Liver (tissue), 9 donors: ENCODE measurements around the gene WDR7. TPM values are rescaled to one million over a fixed set of nuclear protein-coding genes. Genes with fewer than 3 reads are reported as not detected.

Experiments used
- DNase-seq: peaks from one replicate; pipeline ENCODE4 v3.0.0-alpha.2; 2017; ENCODE audit warnings: low spot score
- H3K27ac ChIP-seq, 2 donors: one replicate each; pipeline ENCODE4 v1.7.0; 2013; ENCODE audit warnings: inconsistent platforms in 2 of 2, low read length in 2 of 2, control low read depth in 1 of 2, low read depth in 1 of 2, mild to moderate bottlenecking in 1 of 2
- H3K27me3 ChIP-seq, 4 donors: one replicate each; pipeline versions ENCODE4 v1.6.1 to v1.7.0; 2013; ENCODE audit warnings: low read length in 3 of 4, inconsistent platforms in 1 of 4, mild to moderate bottlenecking in 1 of 4, moderate library complexity in 1 of 4; ENCODE audit not compliant: control insufficient read depth in 4 of 4, insufficient read depth in 4 of 4
- H3K36me3 ChIP-seq, 4 donors: one replicate each; pipeline versions ENCODE4 v1.6.1 to v1.7.0; 2013; ENCODE audit warnings: low read length in 3 of 4, mild to moderate bottlenecking in 3 of 4, low read depth in 1 of 4, moderate library complexity in 1 of 4; ENCODE audit not compliant: control insufficient read depth in 4 of 4, insufficient read depth in 3 of 4
- H3K4me1 ChIP-seq, 4 donors: one replicate each; pipeline versions ENCODE4 v1.6.1 to v1.7.0; 2013; ENCODE audit warnings: low read length in 3 of 4, mild to moderate bottlenecking in 3 of 4, moderate library complexity in 1 of 4; ENCODE audit not compliant: control insufficient read depth in 4 of 4, insufficient read depth in 4 of 4
- H3K4me3 ChIP-seq, 3 donors: one replicate each; pipeline versions ENCODE4 v1.6.1 to v1.7.0; 2013; ENCODE audit warnings: low read length in 3 of 3, control low read depth in 1 of 3, low read depth in 1 of 3, mild to moderate bottlenecking in 1 of 3
- H3K9ac ChIP-seq, 2 donors: one replicate each; pipeline ENCODE4 v1.7.0; 2013; ENCODE audit warnings: low read length in 2 of 2, mild to moderate bottlenecking in 2 of 2, moderate library complexity in 2 of 2, control low read depth in 1 of 2, low read depth in 1 of 2
- H3K9me3 ChIP-seq, 4 donors: one replicate each; pipeline versions ENCODE4 v1.6.1 to v1.7.0; 2013; ENCODE audit warnings: low read length in 3 of 4; ENCODE audit not compliant: control insufficient read depth in 4 of 4
- EGR1 ChIP-seq, 2 donors: IDR thresholded peaks; 2 replicates each; pipeline ENCODE4 v1.6.1; 2016 to 2018; ENCODE audit warnings: antibody characterized with exemption in 2 of 2, low read depth in 2 of 2
- FOXA2 ChIP-seq: IDR thresholded peaks from 2 replicates; pipeline ENCODE4 v1.6.1; 2016; ENCODE audit warnings: antibody characterized with exemption
- HNF4A ChIP-seq, 2 donors: conservative IDR thresholded peaks; 2 replicates each; pipeline ENCODE4 v1.6.1; 2016; ENCODE audit warnings: antibody characterized with exemption in 2 of 2, mild to moderate bottlenecking in 2 of 2
- JUND ChIP-seq, 2 donors: IDR thresholded peaks; 2 replicates each; pipeline ENCODE4 v1.6.1; 2016; ENCODE audit warnings: antibody characterized with exemption in 2 of 2
- RAD21 ChIP-seq, 2 donors: IDR thresholded peaks; 2 replicates each; pipeline ENCODE4 v1.6.1; 2016; ENCODE audit warnings: antibody characterized with exemption in 2 of 2, mild to moderate bottlenecking in 2 of 2
- RXRA ChIP-seq, 2 donors: IDR thresholded peaks; 2 replicates each; pipeline ENCODE4 v1.6.1; 2017 to 2018; ENCODE audit warnings: antibody characterized with exemption in 2 of 2, mild to moderate bottlenecking in 1 of 2
- SP1 ChIP-seq: IDR thresholded peaks from 2 replicates; pipeline ENCODE4 v1.6.1; 2018; ENCODE audit warnings: antibody characterized with exemption, mild to moderate bottlenecking
- TAF1 ChIP-seq: conservative IDR thresholded peaks from 2 replicates; pipeline ENCODE4 v1.6.1; 2016; ENCODE audit warnings: antibody characterized with exemption, mild to moderate bottlenecking
- WGBS: extraction: QIAGEN DNeasy Blood & Tissue Kit; methylation state at CpG from one replicate; pipeline ENCODE4 v1.1.7; 2013; 5-methylcytosine and 5-hydroxymethylcytosine counted together
- polyA plus RNA-seq, 2 donors: library from polyadenylated mRNA; stranded (reverse) in 1 of 2; unstranded in 1 of 2; fragments of 200-250 nt in 1 of 2; fragments of >200 nt in 1 of 2; fragmentation: Nextera tagmentation in 1 of 2; extraction: Ambion mirVana in 1 of 2; gene quantifications; one replicate each; pipeline versions ENCODE4 v1.2.1 to v1.2.3, GENCODE V29; 2013 to 2015
- total RNA-seq, 2 donors: library from RNA; depleted of rRNA; stranded (reverse); fragments of >200 nt; gene quantifications; one replicate each; pipeline ENCODE4 v1.2.3, GENCODE V29; 2014
- TF ChIP-seq, protein P1 (sequence below): IDR thresholded peaks from 2 replicates; pipeline ENCODE4 v1.6.1; 2016; ENCODE audit warnings: antibody characterized with exemption
- TF ChIP-seq, protein P2 (sequence below): IDR thresholded peaks from 2 replicates; pipeline ENCODE4 v1.6.1; 2016; ENCODE audit warnings: antibody characterized with exemption, mild to moderate bottlenecking
- TF ChIP-seq, protein P3 (sequence below): IDR thresholded peaks from 2 replicates; pipeline ENCODE4 v1.6.1; 2016; ENCODE audit warnings: antibody characterized with exemption
- donor health status: healthy.
- donor health status: healthy.
- donor health status: healthy.
- donor health status: healthy.
- donor health status: healthy.

WDR7 gene
- total and polyA plus RNA-seq, 4 donors, result 4.5 to 26.6 (median 13.2) TPM

DNA sequence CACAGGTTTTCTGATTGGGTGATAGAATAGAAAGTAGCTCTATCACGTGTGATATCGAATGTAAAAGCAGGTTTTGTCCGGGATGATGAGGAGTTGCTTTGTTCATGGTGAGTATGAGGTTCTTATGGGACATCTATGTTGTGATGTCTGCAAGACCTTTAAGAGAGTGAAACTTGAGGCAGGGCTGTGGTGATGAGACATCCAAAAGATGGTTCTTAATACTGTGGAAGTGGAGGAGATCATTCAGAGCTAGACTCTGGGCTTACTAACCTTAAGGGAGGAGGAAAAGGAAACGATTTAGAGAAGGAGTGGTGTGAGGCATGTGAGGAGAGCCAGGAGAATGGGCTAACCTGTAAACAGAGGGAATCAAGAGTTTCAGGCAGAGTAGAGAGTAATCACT lies 92.0 kb downstream of the WDR7 start:
- H3K36me3 ChIP-seq, result peaks cover 0 to 2% (median 0%) of the 10 kb centered on the region in 4 donors
- H3K9me3 ChIP-seq, result no peaks in the 10 kb centered on the region
- no peak overlapping the region for H3K27ac ChIP-seq
- H3K4me1 ChIP-seq, result no peaks in the 10 kb centered on the region
- H3K9ac ChIP-seq, result no peak overlapping the region
- 91% methylated on average over 4 of the region's 4 CpGs for WGBS
- no peak for TF ChIP-seq EGR1 (IDR thresholded peaks at IDR 0.05; ENCODE audit: low read depth in 2 of 2)
- TF ChIP-seq, protein P1, sequence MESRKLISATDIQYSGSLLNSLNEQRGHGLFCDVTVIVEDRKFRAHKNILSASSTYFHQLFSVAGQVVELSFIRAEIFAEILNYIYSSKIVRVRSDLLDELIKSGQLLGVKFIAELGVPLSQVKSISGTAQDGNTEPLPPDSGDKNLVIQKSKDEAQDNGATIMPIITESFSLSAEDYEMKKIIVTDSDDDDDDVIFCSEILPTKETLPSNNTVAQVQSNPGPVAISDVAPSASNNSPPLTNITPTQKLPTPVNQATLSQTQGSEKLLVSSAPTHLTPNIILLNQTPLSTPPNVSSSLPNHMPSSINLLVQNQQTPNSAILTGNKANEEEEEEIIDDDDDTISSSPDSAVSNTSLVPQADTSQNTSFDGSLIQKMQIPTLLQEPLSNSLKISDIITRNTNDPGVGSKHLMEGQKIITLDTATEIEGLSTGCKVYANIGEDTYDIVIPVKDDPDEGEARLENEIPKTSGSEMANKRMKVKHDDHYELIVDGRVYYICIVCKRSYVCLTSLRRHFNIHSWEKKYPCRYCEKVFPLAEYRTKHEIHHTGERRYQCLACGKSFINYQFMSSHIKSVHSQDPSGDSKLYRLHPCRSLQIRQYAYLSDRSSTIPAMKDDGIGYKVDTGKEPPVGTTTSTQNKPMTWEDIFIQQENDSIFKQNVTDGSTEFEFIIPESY, result no peak
- TF ChIP-seq, protein P2, sequence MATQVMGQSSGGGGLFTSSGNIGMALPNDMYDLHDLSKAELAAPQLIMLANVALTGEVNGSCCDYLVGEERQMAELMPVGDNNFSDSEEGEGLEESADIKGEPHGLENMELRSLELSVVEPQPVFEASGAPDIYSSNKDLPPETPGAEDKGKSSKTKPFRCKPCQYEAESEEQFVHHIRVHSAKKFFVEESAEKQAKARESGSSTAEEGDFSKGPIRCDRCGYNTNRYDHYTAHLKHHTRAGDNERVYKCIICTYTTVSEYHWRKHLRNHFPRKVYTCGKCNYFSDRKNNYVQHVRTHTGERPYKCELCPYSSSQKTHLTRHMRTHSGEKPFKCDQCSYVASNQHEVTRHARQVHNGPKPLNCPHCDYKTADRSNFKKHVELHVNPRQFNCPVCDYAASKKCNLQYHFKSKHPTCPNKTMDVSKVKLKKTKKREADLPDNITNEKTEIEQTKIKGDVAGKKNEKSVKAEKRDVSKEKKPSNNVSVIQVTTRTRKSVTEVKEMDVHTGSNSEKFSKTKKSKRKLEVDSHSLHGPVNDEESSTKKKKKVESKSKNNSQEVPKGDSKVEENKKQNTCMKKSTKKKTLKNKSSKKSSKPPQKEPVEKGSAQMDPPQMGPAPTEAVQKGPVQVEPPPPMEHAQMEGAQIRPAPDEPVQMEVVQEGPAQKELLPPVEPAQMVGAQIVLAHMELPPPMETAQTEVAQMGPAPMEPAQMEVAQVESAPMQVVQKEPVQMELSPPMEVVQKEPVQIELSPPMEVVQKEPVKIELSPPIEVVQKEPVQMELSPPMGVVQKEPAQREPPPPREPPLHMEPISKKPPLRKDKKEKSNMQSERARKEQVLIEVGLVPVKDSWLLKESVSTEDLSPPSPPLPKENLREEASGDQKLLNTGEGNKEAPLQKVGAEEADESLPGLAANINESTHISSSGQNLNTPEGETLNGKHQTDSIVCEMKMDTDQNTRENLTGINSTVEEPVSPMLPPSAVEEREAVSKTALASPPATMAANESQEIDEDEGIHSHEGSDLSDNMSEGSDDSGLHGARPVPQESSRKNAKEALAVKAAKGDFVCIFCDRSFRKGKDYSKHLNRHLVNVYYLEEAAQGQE, result no peak
- TF ChIP-seq, protein P3, sequence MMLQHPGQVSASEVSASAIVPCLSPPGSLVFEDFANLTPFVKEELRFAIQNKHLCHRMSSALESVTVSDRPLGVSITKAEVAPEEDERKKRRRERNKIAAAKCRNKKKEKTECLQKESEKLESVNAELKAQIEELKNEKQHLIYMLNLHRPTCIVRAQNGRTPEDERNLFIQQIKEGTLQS, result no peak
- H3K4me3 ChIP-seq, result no peak overlapping the region
- no peak for DNase-seq
- no peaks in the 10 kb centered on the region for H3K27me3 ChIP-seq

DNA sequence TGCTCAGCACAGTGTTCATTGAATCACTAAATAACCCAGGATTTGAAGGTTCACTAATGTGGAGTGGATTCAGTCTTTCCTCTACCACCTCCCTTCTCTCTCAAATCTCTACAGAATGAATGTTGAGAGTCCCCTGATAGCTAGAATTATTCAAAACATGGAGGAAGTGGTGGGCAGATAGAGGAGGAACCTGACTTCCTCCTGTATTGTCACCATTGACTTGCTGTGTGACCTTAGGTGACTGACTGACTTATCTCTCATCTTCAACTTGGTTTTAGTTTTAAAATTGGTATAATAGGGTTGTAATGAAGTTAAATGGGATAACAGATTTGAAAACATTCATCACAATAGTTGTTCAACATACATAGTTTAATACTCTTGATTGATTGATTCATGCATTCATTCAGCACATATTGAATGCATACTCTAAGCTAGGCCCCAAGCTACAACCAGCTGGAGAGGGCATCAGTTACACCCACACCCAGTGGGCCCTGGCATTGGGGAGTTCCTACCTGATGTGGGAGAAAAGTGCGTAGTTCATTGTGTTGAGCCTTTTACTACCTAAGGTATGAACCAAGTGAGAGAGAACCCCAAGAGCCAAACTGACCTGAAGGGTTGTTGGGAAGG lies 96.0 kb downstream of the WDR7 start:
- DNase-seq, result no peak
- H3K4me1 ChIP-seq, result no peaks in the 10 kb centered on the region

More for the DNA sequence above, 96.0 kb downstream of the WDR7 start:
- no peaks in the 10 kb centered on the region for H3K9me3 ChIP-seq
- TF ChIP-seq JUND (IDR thresholded peaks at IDR 0.05) (no peak), TAF1 (no peak), FOXA2 (no peak), HNF4A (conservative IDR thresholded peaks at IDR 0.05) (no peak), RXRA (IDR thresholded peaks at IDR 0.05) (no peak), SP1 (no peak), RAD21 (IDR thresholded peaks at IDR 0.05) (no peak)
- TF ChIP-seq, protein P1, result no peak
- WGBS, result 96% methylated on average over 1 of the region's 1 CpG
- H3K36me3 ChIP-seq, result peaks cover 0 to 2% (median 0%) of the 10 kb centered on the region in 4 donors
- H3K27me3 ChIP-seq, result no peaks in the 10 kb centered on the region
- no peak overlapping the region for H3K9ac ChIP-seq
- H3K27ac ChIP-seq, result no peak overlapping the region
- no peak overlapping the region for H3K4me3 ChIP-seq
